Transverse colon (tissue), 4 donors: ENCODE measurements around the gene FOXL3. TPM values are rescaled to one million over a fixed set of nuclear protein-coding genes. Genes with fewer than 3 reads are reported as not detected.

Experiments used
- DNase-seq: peaks from one replicate; pipeline ENCODE4 v3.0.0-alpha.2; 2019
- H3K27ac ChIP-seq, 4 donors: fragments of 200-600 bp; sonication (generic); 2 replicates each; pipeline ENCODE4 v1.5.1; 2016 to 2018; ENCODE audit warnings: inconsistent platforms in 4 of 4
- H3K27me3 ChIP-seq: fragments of 200-600 bp; sonication (generic); 2 replicates; pipeline ENCODE4 v1.5.1; 2017; ENCODE audit warnings: inconsistent platforms
- H3K36me3 ChIP-seq, 4 donors: fragments of 200-600 bp; sonication (generic); 2 replicates each; pipeline ENCODE4 v1.5.1; 2017 to 2019; ENCODE audit warnings: inconsistent platforms in 4 of 4
- H3K4me1 ChIP-seq, 4 donors: fragments of 200-600 bp; sonication (generic); 2 replicates each; pipeline ENCODE4 v1.5.1; 2017 to 2020; ENCODE audit warnings: inconsistent platforms in 4 of 4
- H3K4me3 ChIP-seq, 4 donors: fragments of 200-600 bp; sonication (generic); 1 replicate in 1 of 4; 2 replicates in 3 of 4; pipeline versions ENCODE4 v1.5.1 to v1.6.1; 2017 to 2019; ENCODE audit warnings: inconsistent platforms in 4 of 4
- H3K9me3 ChIP-seq, 2 donors: fragments of 200-600 bp; sonication (generic); 2 replicates each; pipeline ENCODE4 v1.5.1; 2017 to 2019; ENCODE audit warnings: inconsistent platforms in 2 of 2
- CTCF ChIP-seq, 5 experiments: fragments of 200-600 bp in 3 of 5; fragments of 450-650 bp in 2 of 5; sonication (generic) in 3 of 5; IDR thresholded peaks; 1 replicate in 2 of 5; 2 replicates in 3 of 5; pipeline ENCODE4 v1.5.1; 2016 to 2017; ENCODE audit warnings: antibody characterized with exemption in 5 of 5, inconsistent platforms in 3 of 5, mild to moderate bottlenecking in 2 of 5, moderate library complexity in 1 of 5
- EP300 ChIP-seq: sonication (generic); formaldehyde crosslinking; IDR thresholded peaks from one replicate; pipeline ENCODE4 v1.6.1; 2017; ENCODE audit warnings: antibody characterized with exemption, low read depth
- POLR2A ChIP-seq: fragments of 450-650 bp; IDR thresholded peaks from one replicate; pipeline ENCODE4 v1.6.1; 2016; ENCODE audit warnings: antibody characterized with exemption, mild to moderate bottlenecking, moderate library complexity
- POLR2AphosphoS5 ChIP-seq, 3 donors: sonication (generic); formaldehyde crosslinking; IDR thresholded peaks; one replicate each; pipeline ENCODE4 v1.6.1; 2016; ENCODE audit warnings: antibody characterized with exemption in 3 of 3
- whole genome bisulfite sequencing, 2 donors: methylation state at CpG; one replicate each; pipeline ENCODE4 v1.1.5; 2018; ENCODE audit warnings: low coverage in 1 of 2; 5-methylcytosine and 5-hydroxymethylcytosine counted together
- in situ Hi-C, 4 donors: fragments of 200-750 bp; cut with MboI; loops; one replicate each; pipeline versions ENCODE4 v1.15.0 to v1.15.1; 2017; ENCODE audit warnings: low sequenced_read_pairs in 3 of 4, low pct_ligation_motif_present in 1 of 4, low pct_unique_long_range_greater_than_20kb in 1 of 4
- intact Hi-C: fragments of 100-400 bp; cut with DNase I; formaldehyde crosslinking; loops from one replicate; pipeline ENCODE4 v1.15.1; 2023; ENCODE audit warnings: low total_unique reads
- total RNA-seq, 4 donors: library from RNA; depleted of rRNA; stranded (reverse); fragments of >200 nt; gene quantifications; one replicate each; pipeline ENCODE4 v1.1.0, GENCODE V29; 2016

FOXL3 gene
- total RNA-seq, 4 donors from 2014 or later, result not detected

GRCh38 chr7:256461-256940 lies 33.5 kb upstream of the FOXL3 start:
- in situ Hi-C loops (no loop called here), intact Hi-C loops (no loop called here)
- TF ChIP-seq POLR2A (no peak), EP300 (no peak), POLR2AphosphoS5 (IDR thresholded peaks at IDR 0.05) (no peak)
- H3K9me3 ChIP-seq, result no peaks in the 10 kb centered on the region
- peaks cover 0 to 11% (median 1%) of the 10 kb centered on the region in 4 donors for H3K36me3 ChIP-seq
- 94% methylated on average over 26 of the region's 38 CpGs; no CpG with 5 or more reads in 1 of the 2 donors for WGBS, 2 donors
- H3K27ac ChIP-seq, result no peak overlapping the region
- no peak overlapping the region for H3K4me3 ChIP-seq
- DNase-seq, result no peak
- H3K4me1 ChIP-seq, result peaks cover 4 to 15% (median 8%) of the 10 kb centered on the region in 4 donors
- no peaks in the 10 kb centered on the region for H3K27me3 ChIP-seq

GRCh38 chr7:256981-257646 lies 32.9 kb upstream of the FOXL3 start:
- WGBS, 2 donors, result 91% methylated on average over 29 of the region's 29 CpGs; no CpG with 5 or more reads in 1 of the 2 donors
- in situ Hi-C loops (no loop called here), intact Hi-C loops (no loop called here)
- H3K4me1 ChIP-seq, result peaks cover 4 to 15% (median 8%) of the 10 kb centered on the region in 4 donors
- no peaks in the 10 kb centered on the region for H3K27me3 ChIP-seq
- no peak overlapping the region for H3K4me3 ChIP-seq
- no peak overlapping the region for H3K27ac ChIP-seq
- H3K9me3 ChIP-seq, result no peaks in the 10 kb centered on the region
- peaks cover 0 to 11% (median 1%) of the 10 kb centered on the region in 4 donors for H3K36me3 ChIP-seq
- TF ChIP-seq CTCF (IDR thresholded peaks at IDR 0.05) (no peak), POLR2A (no peak), POLR2AphosphoS5 (IDR thresholded peaks at IDR 0.05) (no peak), EP300 (no peak)
- DNase-seq, result no peak

- 83% methylated on average over 4 of the region's 5 CpGs; no CpG with 5 or more reads in 1 of the 2 donors for WGBS, 2 donors
- no peak for DNase-seq
- TF ChIP-seq POLR2AphosphoS5 (IDR thresholded peaks at IDR 0.05) (no peak), EP300 (no peak), CTCF (IDR thresholded peaks at IDR 0.05) (no peak), POLR2A (no peak)
- Histone ChIP-seq H3K4me1 (peaks cover 4 to 15% (median 8%) of the 10 kb centered on the region in 4 donors), H3K9me3 (peaks cover 0 to under 1% of the 10 kb centered on the region in 2 donors), H3K27me3 (no peaks in the 10 kb centered on the region), H3K36me3 (peaks cover 0 to 11% (median 1%) of the 10 kb centered on the region in 4 donors), H3K27ac (no peak overlapping the region), H3K4me3 (no peak overlapping the region)
- intact Hi-C loops, result no loop called here
- in situ Hi-C loops, result no loop called here
These were observed 32.4 kb upstream of the FOXL3 start for GRCh38 chr7:257647-257992.

- Histone ChIP-seq H3K4me3 (no peak overlapping the region), H3K36me3 (peaks cover 0 to 11% (median 1%) of the 10 kb centered on the region in 4 donors), H3K27me3 (no peaks in the 10 kb centered on the region), H3K27ac (no peak overlapping the region), H3K4me1 (peaks cover 4 to 15% (median 8%) of the 10 kb centered on the region in 4 donors), H3K9me3 (peaks cover 0 to 3% of the 10 kb centered on the region in 2 donors)
- DNase-seq, result no peak
- in situ Hi-C loops, result no loop called here
- 96% methylated on average over 31 of the region's 31 CpGs; no CpG with 5 or more reads in 1 of the 2 donors for WGBS, 2 donors
- intact Hi-C loops, result no loop called here
- TF ChIP-seq POLR2AphosphoS5 (IDR thresholded peaks at IDR 0.05), result no peak
- no peak for TF ChIP-seq EP300
- TF ChIP-seq POLR2A, result no peak
- no peak for TF ChIP-seq CTCF (IDR thresholded peaks at IDR 0.05)
These were observed 31.3 kb upstream of the FOXL3 start for GRCh38 chr7:258476-259190.
